Skin epidermis (tissue), 12 donors: Measurements from ENCODE around the gene GALNT2.

Experiments
- H3K27ac ChIP-seq, 21 experiments: fragments of 200-600 bp; sonication (generic) in 11 of 21; one replicate each; pipeline ENCODE4 v1.5.0; 2020; ENCODE audit warnings: mild to moderate bottlenecking in 3 of 21, inconsistent platforms in 2 of 21, moderate library complexity in 2 of 21
- H3K4me3 ChIP-seq, 7 experiments: fragments of 200-600 bp; sonication (generic) in 2 of 7; one replicate each; pipeline ENCODE4 v1.5.0; 2020; ENCODE audit warnings: inconsistent platforms in 2 of 7, mild to moderate bottlenecking in 2 of 7, moderate library complexity in 1 of 7

The GALNT2 gene

DNA sequence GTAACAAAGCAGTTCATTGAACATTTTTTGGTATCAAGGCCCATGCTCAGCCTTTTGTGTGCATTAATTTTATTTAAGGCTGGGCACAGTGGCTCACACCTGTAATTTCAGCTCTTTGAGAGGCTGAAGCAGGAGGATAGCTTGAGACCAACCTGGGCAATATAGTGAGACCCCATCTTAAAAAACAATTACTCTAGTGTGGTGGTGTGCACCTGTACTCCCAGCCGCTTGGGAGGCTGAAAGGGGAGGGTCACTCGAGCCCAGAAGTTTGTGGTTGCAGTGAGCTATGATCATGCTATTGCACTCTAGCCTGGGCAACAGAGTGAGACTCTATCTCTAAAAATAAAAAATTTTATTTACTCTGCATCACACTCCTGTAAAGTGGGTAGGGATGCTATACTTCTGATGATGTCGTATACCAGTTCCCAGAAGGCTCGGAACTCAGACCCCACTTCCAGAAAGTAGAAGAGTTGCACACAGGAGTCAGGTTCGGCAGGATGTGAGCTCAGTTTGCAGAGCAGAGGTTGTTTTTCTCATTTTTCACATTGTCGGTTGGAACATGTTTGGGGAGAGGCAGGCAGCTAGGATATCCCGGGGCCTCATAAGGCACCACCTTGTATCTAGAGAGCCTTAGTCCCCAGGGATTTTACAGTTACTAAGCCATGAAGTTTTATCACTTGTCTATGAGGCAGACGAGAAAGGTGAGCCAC lies 144.6 kb downstream of the GALNT2 start:
- H3K4me3 ChIP-seq: no peak overlapping the region
- peak overlapping the region in 7 of 21 experiments; percentile 6 to 69 (median 38) for H3K27ac ChIP-seq

GRCh38 chr1:230212405-230212936 lies 145.4 kb downstream of the GALNT2 start:
- H3K27ac ChIP-seq: peak overlapping the region in 6 of 21 experiments; percentile 20 to 69 (median 36)
- H3K4me3 ChIP-seq: no peak overlapping the region

DNA sequence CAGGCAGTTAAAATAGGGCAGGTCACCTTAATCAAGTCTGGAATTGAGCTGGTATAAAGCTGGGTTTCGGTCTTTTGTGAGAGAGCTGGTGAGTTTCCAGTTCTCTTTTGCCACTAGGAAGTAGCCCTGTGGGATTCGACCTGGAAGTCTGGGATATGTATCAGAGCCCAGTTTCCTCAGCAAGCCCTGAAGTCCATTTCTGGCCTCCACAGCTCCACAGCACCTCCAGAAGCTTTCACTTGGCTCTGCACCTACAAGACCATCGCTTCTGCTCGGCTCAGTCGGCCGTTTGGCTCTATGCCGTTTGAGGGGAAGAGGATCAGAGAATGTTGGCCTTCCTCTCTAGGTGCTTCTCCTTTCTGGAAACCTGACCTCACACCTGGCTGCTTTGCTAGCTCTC lies 148.0 kb downstream of the GALNT2 start:
- Histone ChIP-seq H3K4me3 (no peak overlapping the region), H3K27ac (peak overlapping the region in 2 of 21 experiments; percentile 6 to 7)

DNA sequence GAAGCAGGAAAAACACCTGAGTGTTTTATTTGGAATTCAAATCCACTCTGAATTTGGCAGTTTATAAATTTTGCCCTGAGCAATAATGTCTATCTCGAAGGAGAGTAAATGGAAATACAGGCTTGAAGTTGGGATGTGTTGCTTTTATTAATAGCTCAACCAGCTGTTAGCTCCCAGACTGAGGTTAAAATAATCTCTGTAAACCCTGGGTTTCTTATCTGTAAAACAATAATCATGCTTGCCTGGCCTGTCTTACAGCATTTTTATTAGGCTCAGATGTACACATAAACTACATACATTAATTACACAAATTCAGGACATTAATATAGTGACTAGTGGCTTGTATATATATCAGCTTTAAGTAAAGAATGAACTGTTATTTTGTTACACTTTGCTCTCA lies 148.5 kb downstream of the GALNT2 start:
- H3K27ac ChIP-seq: no peak overlapping the region
- no peak overlapping the region for H3K4me3 ChIP-seq

- no peak overlapping the region for H3K27ac ChIP-seq
- no peak overlapping the region for H3K4me3 ChIP-seq
These were observed 149.9 kb downstream of the GALNT2 start for GRCh38 chr1:230216896-230217295.

- no peak overlapping the region for H3K27ac ChIP-seq
- H3K4me3 ChIP-seq: no peak overlapping the region
These were observed 151.6 kb downstream of the GALNT2 start for GRCh38 chr1:230218667-230219066.

GRCh38 chr1:230219174-230220067 lies 152.4 kb downstream of the GALNT2 start:
- H3K4me3 ChIP-seq: no peak overlapping the region
- H3K27ac ChIP-seq: no peak overlapping the region

GRCh38 chr1:230220478-230220877 lies 153.4 kb downstream of the GALNT2 start:
- no peak overlapping the region for H3K27ac ChIP-seq
- no peak overlapping the region for H3K4me3 ChIP-seq

DNA sequence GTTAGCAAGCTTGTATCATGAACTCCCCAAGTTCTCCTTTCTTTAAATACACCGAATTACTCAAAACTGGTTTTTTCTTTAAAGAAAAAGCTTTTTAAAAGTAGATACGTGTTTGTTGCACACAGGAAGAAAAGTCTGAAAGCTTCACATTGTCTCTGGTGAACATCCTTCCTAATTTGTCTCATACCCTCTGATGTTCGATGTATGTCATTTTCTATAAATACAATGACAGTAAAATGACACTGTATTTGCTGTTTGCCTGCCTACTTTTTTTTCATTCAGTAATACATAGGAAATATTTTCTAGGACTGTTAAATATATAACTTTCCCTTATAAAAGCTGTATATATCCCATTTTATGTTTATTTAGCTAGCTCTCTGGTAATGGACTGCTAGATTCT lies 153.9 kb downstream of the GALNT2 start:
- Histone ChIP-seq H3K27ac (no peak overlapping the region), H3K4me3 (no peak overlapping the region)

GRCh38 chr1:230222678-230223077 lies 155.6 kb downstream of the GALNT2 start:
- Histone ChIP-seq H3K27ac (no peak overlapping the region), H3K4me3 (no peak overlapping the region)

DNA sequence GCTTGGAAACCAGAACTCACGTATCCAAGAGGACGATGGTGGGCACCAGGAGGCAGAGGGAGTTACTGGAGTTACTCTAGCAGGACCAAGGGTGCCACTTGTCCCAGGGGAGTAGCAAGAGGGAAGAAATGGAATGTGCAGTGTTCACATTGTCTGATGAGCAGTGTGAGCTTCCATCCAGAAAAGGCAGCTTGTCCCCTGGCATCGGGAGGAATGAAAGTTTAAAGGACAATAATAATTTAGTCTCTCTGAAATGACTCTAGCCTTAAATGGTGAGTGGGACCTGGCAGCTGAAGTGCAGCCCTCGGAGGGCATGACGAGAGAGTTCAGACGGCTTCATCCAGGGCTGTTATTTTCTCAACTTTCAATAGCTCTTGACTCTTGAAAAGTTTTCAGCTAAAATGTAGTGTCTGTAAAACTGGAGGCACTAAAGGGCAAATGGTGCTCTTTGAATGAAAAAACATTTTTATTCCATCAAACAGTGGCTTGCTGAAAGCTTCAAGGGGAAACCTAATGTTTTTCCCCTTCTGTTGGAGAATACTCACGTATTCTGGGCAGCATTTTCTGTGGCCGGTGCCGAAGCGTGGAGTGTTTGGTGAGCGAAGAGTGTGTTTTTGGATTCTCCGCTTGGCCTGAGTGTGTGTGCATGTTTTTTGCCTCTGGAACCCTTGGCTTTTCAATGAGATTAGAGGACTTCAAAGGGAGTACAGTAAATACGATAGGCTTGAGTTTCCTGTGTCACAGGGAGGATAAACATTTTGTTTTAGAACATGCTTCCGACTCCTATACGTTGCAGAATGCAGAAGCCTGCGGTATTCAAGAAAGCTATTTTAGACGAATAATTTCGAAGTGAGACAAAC lies 157.3 kb downstream of the GALNT2 start:
- H3K4me3 ChIP-seq: no peak overlapping the region

GRCh38 chr1:230226007-230226800 lies 159.2 kb downstream of the GALNT2 start:
- Histone ChIP-seq H3K4me3 (no peak overlapping the region), H3K27ac (no peak overlapping the region)

More for the DNA sequence above, 157.3 kb downstream of the GALNT2 start:
- H3K27ac ChIP-seq: no peak overlapping the region

- no peak overlapping the region for H3K27ac ChIP-seq
- no peak overlapping the region for H3K4me3 ChIP-seq
These were observed 159.8 kb downstream of the GALNT2 start for GRCh38 chr1:230226814-230227213.

- Histone ChIP-seq H3K4me3 (no peak overlapping the region), H3K27ac (no peak overlapping the region)
These were observed 161.3 kb downstream of the GALNT2 start for GRCh38 chr1:230228236-230228897.

- Histone ChIP-seq H3K4me3 (no peak overlapping the region), H3K27ac (no peak overlapping the region)
These were observed 163.2 kb downstream of the GALNT2 start for GRCh38 chr1:230230273-230230672.

DNA sequence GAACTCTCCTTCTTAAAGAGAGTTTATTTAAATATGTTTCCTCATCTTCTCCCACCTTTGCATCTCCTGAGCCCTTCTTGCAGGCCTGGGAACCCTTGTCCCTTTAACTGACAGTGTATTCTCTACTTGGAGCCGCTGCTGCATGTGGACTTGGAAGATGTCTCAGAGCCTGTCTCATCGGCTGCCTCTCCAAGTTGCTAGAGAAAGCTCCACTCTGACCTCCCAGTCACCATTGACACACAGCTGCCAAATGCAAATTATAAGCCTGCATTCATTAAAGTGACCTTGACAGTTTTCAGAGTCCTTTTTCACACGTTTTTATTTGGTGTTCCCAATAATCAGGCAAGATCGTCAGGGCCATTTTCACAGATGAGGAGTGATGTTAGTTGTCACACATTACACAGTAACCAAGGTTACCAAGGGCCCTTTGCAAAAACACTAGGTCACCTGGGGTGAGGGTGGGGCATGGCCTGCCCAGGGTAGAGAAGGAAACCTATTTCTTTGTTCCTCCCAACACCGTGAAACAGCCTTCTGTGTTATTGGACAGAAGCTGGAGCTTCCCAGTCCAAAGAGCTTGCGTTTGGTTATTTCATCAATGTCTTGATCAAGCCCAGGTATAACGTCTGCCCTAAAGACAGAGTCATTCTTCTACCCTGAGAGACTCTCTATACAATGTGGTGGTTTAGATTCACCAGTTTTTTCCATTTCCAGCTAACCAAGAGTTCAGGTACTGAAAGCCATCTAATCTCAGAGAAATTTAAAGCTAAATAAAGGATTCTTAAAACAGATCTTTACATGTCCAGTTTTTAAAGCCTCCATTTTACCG lies 164.1 kb downstream of the GALNT2 start:
- H3K27ac ChIP-seq: no peak overlapping the region
- H3K4me3 ChIP-seq: no peak overlapping the region

GRCh38 chr1:230231774-230232145 lies 164.7 kb downstream of the GALNT2 start:
- H3K27ac ChIP-seq: no peak overlapping the region
- no peak overlapping the region for H3K4me3 ChIP-seq

- Histone ChIP-seq H3K27ac (no peak overlapping the region), H3K4me3 (no peak overlapping the region)
These were observed 165.3 kb downstream of the GALNT2 start for GRCh38 chr1:230232371-230232771.
